AG04450 (cell line): ENCODE measurements around the gene CTF1. TPM values are rescaled to one million over a fixed set of nuclear protein-coding genes. Genes with fewer than 3 reads are reported as not detected.
"Not testable (repeated sequence)": the region's sequence is repeated elsewhere in the genome, so short reads cannot be mapped to it uniquely, and the experiment has no call there.

Source experiments
- CTCF ChIA-PET: fragments of 300-600, 350-600 bp; formaldehyde crosslinking; extraction: SDS; loops from one replicate; lab custom pipeline; 2022; ENCODE audit warnings: antibody characterized with exemption, inconsistent platforms; lab: Charles Lee
- POLR2A ChIA-PET: fragments of 350-600 bp; formaldehyde crosslinking; extraction: SDS; loops from one replicate; lab custom pipeline; 2021; ENCODE audit warnings: antibody characterized with exemption, inconsistent platforms; lab: Yijun Ruan, JAX
- DNase-seq: peaks from one replicate; pipeline ENCODE4 v3.0.0-alpha.2; 2011; ENCODE audit warnings: low read depth, low spot score
- H3K27ac ChIP-seq: one replicate; pipeline ENCODE4 v1.5.1; 2012; ENCODE audit warnings: low read depth, low read length, control low read depth
- H3K27me3 ChIP-seq: one replicate; pipeline ENCODE4 v1.6.0; 2012; ENCODE audit warnings: low read length; ENCODE audit not compliant: control insufficient read depth, insufficient read depth
- H3K4me3 ChIP-seq: 2 replicates; pipeline ENCODE4 v1.5.1; 2011; ENCODE audit warnings: mild to moderate bottlenecking, low read depth, low read length, control low read depth
- H3K9me3 ChIP-seq: 2 replicates; pipeline ENCODE4 v1.5.1; 2012; ENCODE audit warnings: low read length; ENCODE audit not compliant: control insufficient read depth, insufficient read depth
- CTCF ChIP-seq: IDR thresholded peaks from 2 replicates; pipeline ENCODE4 v1.5.1; 2011; ENCODE audit warnings: low read depth, low read length, control low read depth, inconsistent platforms
- polyA plus RNA-seq: library from polyadenylated mRNA; depleted of rRNA; stranded (reverse); fragments of >200 nt; gene quantifications from 2 replicates; pipeline ENCODE4 v1.2.3, GENCODE V29; 2011

CTF1 gene
- polyA plus RNA-seq, 1 experiment = 10.1 TPM

GRCh38 chr16:30887927-30888326, 8.5 kb upstream of the CTF1 start:
- no peak for TF ChIP-seq CTCF
- ChIA-PET POLR2A (no interaction called here), CTCF (interaction anchor here (1.0 kb wide), 1 partner anchor 9 kb away, joined by 3 read pairs; no protein-coding TSS in a partner anchor)

GRCh38 chr16:30888856-30889499, 7.4 kb upstream of the CTF1 start:
- no peaks in the 10 kb centered on the region for H3K27me3 ChIP-seq
- CTCF ChIA-PET = no interaction called here
- no peak for DNase-seq
- TF ChIP-seq CTCF = no peak
- H3K4me3 ChIP-seq = no peak overlapping the region
- peaks cover 4% of the 10 kb centered on the region; the same call in 1 of the 2 replicates for H3K9me3 ChIP-seq
- no peak overlapping the region for H3K27ac ChIP-seq
- POLR2A ChIA-PET = no interaction called here

More at GRCh38 chr16:30887927-30888326, 8.5 kb upstream of the CTF1 start:
- H3K4me3 ChIP-seq = no peak overlapping the region
- H3K9me3 ChIP-seq = no peaks in the 10 kb centered on the region; the same call in 1 of the 2 replicates
- no peak overlapping the region for H3K27ac ChIP-seq
- no peaks in the 10 kb centered on the region for H3K27me3 ChIP-seq
- DNase-seq = no peak

- POLR2A ChIA-PET = interaction anchor here (0.6 to 0.7 kb wide), 4 partner anchors 83 to 724 kb away, joined by 3 to 4 read pairs (median 4); no protein-coding TSS in a partner anchor
- no peak for DNase-seq
- CTCF ChIA-PET = no interaction called here
- Histone ChIP-seq H3K4me3 (no peak overlapping the region), H3K27ac (no peak overlapping the region), H3K9me3 (peaks cover 4% of the 10 kb centered on the region; the same call in 1 of the 2 replicates), H3K27me3 (no peaks in the 10 kb centered on the region)
- TF ChIP-seq CTCF = no peak
Measured at GRCh38 chr16:30889721-30890120, 6.7 kb upstream of the CTF1 start.

GRCh38 chr16:30891043-30891823, 5.2 kb upstream of the CTF1 start:
- CTCF ChIA-PET = interaction anchor here (0.7 to 2.1 kb wide), 2 partner anchors 10 kb away, joined by 3 to 10 read pairs; no protein-coding TSS in a partner anchor
- not testable (repeated sequence) for H3K9me3 ChIP-seq, H3K27ac ChIP-seq, H3K4me3 ChIP-seq, DNase-seq, H3K27me3 ChIP-seq
- POLR2A ChIA-PET = interaction anchor here (1.0 kb wide), 1 partner anchor 16 kb away, joined by 3 read pairs; no protein-coding TSS in a partner anchor

- Histone ChIP-seq H3K27me3 (no peaks in the 10 kb centered on the region), H3K9me3 (peaks cover 4% of the 10 kb centered on the region; the same call in 1 of the 2 replicates), H3K4me3 (peak overlapping the region; percentile 93), H3K27ac (no peak overlapping the region)
- ChIA-PET POLR2A (interaction anchor here (0.5 to 0.8 kb wide), 4 partner anchors 9 to 87 kb away, joined by 3 to 7 read pairs (median 3); no protein-coding TSS in a partner anchor), CTCF (interaction anchor here (0.6 to 2.2 kb wide), 5 partner anchors 9 to 462 kb away, joined by 3 to 10 read pairs (median 6); no protein-coding TSS in a partner anchor)
- no peak for TF ChIP-seq CTCF
- DNase-seq = no peak
Measured at GRCh38 chr16:30892670-30893416, 3.6 kb upstream of the CTF1 start.
